Measurements from ENCODE around the gene RESP18.

DNA sequence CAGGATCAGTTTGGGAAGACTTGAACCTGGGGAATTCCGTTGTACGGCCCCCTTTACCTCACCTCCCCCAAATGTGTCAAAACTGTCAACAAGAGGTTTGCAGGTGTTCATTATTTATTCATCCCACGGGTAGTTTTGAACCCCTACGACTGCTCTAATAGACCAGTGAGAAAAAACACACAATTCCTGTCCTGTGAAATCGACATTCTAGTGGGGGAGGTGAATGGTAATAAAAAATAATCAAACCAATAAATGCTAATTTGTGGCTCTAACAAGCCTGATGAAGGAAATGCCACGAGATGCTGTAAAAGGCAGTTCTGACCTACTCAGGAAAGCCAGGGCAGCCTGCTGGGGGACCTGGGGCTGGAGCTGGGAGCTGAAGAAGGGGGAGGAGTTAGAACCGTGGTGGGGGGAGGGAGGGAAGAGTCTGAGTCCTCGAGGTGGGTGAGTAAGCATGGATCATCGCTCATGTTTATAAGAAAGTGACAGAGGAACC lies 53.8 kb downstream of the RESP18 start:
- no peak for TF ChIP-seq EZH2 (IDR thresholded peaks at IDR 0.05; ENCODE audit: low read length, missing control alignments)
- TF ChIP-seq, protein P1, sequence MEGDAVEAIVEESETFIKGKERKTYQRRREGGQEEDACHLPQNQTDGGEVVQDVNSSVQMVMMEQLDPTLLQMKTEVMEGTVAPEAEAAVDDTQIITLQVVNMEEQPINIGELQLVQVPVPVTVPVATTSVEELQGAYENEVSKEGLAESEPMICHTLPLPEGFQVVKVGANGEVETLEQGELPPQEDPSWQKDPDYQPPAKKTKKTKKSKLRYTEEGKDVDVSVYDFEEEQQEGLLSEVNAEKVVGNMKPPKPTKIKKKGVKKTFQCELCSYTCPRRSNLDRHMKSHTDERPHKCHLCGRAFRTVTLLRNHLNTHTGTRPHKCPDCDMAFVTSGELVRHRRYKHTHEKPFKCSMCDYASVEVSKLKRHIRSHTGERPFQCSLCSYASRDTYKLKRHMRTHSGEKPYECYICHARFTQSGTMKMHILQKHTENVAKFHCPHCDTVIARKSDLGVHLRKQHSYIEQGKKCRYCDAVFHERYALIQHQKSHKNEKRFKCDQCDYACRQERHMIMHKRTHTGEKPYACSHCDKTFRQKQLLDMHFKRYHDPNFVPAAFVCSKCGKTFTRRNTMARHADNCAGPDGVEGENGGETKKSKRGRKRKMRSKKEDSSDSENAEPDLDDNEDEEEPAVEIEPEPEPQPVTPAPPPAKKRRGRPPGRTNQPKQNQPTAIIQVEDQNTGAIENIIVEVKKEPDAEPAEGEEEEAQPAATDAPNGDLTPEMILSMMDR (conservative IDR thresholded peaks at IDR 0.05 in 1 of 2, IDR thresholded peaks at IDR 0.05 in 1 of 2; ENCODE audit: low read depth in 1 of 2, low read length in 2 of 2): no peak
